GM12872 (cell line): ENCODE results near the gene SLC46A3.

ENCODE experiments used
- CTCF ChIP-seq: IDR thresholded peaks from 3 replicates; pipeline ENCODE4 v1.5.1; 2011; ENCODE audit warnings: low read depth, mild to moderate bottlenecking, low read length, moderate library complexity; ENCODE audit not compliant: insufficient read depth

Gene SLC46A3

GRCh38 chr13:28697441-28697840 lies 21.3 kb downstream of the SLC46A3 start:
- TF ChIP-seq CTCF, result no peak

DNA sequence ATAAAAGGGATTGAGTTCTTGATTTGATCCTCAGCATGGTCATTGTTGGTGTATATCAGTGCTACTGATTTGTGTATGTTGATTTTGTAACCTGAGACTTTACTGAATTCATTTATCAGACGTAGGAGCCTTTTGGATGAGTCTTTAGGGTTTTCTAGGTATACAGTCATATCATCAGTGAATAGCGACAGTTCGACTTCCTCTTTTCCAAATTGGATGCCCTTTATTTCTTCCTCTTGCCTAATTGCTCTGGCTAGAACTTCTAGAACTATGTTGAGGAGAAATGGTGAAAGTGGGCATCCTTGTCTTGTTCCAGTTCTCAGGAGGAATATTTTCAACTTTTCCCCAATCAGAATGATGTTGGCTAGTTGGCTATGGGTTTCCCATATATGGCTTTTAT lies 32.9 kb downstream of the SLC46A3 start:
- TF ChIP-seq CTCF, result no peak

GRCh38 chr13:28685114-28685513 lies 33.7 kb downstream of the SLC46A3 start:
- no peak for TF ChIP-seq CTCF

DNA sequence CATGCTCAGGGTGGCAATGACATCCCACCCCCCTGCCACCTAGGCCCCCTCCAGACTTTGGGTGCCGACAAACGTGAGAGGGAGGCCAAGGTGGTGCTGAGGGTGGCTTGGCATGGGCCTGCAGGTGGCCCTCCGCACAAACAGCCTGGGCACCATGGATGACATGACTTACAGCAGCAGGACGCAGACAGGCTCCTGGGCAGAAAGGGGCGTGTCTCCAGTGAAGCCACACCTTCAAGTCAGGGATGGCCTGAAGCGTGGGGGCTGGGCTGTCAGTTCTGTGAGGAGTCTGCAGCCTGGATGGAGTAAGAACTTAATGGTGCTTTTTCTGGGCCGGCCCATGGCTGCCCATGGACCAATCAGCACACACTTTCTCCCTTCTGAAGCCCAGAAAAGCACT lies 34.5 kb downstream of the SLC46A3 start:
- TF ChIP-seq CTCF, result no peak

- TF ChIP-seq CTCF, result no peak
Observed at GRCh38 chr13:28680541-28680940, 38.2 kb downstream of the SLC46A3 start.

- peak; percentile 23; the same call in 1 of the 3 replicates for TF ChIP-seq CTCF
Observed at GRCh38 chr13:28679628-28680027, 39.1 kb downstream of the SLC46A3 start.

- 0 out of 3 replicates have a peak, but pooled peaks have one; percentile 15 for TF ChIP-seq CTCF
Observed at GRCh38 chr13:28678809-28679208, 40.0 kb downstream of the SLC46A3 start.
